HG02840 (cell line): Measurements from ENCODE around the gene AQP12B.
"Not testable (repeated sequence)": the region's sequence is repeated elsewhere in the genome, so short reads cannot be mapped to it uniquely, and the experiment has no call there.

Experiments used
- ATAC-seq: cut with Tn5 transposase; IDR thresholded peaks from one replicate; pipeline ENCODE4 v1.9.1; 2021; ENCODE audit warnings: mild to moderate bottlenecking, moderate library complexity, moderate number of reproducible peaks; ENCODE audit not compliant: unreplicated experiment, low FRiP score

Gene AQP12B, protein sequence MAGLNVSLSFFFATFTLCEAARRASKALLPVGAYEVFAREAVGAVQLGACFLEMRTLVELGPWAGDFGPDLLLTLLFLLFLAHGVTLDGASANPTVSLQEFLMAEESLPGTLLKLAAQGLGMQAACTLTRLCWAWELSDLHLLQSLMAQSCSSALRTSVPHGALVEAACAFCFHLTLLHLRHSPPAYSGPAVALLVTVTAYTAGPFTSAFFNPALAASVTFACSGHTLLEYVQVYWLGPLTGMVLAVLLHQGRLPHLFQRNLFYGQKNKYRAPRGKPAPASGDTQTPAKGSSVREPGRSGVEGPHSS

DNA sequence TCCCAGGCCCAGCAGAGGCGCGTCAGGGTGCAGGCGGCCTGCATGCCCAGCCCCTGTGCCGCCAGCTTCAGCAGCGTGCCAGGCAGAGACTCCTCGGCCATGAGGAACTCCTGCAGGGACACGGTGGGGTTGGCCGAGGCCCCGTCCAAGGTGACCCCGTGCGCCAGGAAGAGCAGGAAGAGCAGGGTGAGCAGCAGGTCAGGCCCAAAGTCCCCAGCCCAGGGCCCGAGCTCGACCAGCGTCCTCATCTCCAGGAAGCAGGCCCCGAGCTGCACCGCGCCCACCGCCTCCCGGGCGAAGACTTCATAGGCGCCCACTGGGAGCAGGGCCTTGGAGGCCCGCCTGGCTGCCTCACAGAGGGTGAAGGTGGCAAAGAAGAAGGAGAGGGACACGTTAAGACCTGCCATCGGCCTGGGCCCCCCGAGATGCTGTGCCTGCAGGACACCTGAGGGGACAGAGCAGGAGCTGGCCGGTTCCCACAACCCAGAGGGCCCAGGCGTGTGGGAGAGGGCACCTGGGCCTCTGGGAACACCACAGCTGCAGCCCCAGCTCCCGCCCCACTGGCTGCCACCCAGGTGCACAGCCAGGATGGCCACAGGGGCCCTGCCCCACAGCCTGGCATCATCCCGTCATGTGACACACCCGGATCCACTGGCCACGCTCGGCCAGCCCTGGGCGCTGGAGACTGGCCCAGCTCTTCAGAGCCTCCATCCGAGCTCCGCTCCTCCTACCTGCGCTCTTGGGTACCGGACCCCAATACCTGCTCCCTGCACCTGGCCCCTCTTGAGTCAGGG, at the start of gene AQP12B:
Gene AQP12B (minus strand): TSS at position 455 of the 794 bp plus-strand sequence. CDS start 48 bp downstream, at position 407.
- ATAC-seq = not testable (repeated sequence)

- ATAC-seq = no peak
Observed at GRCh38 chr2:240732184-240732583, 49.5 kb upstream of the AQP12B start.

DNA sequence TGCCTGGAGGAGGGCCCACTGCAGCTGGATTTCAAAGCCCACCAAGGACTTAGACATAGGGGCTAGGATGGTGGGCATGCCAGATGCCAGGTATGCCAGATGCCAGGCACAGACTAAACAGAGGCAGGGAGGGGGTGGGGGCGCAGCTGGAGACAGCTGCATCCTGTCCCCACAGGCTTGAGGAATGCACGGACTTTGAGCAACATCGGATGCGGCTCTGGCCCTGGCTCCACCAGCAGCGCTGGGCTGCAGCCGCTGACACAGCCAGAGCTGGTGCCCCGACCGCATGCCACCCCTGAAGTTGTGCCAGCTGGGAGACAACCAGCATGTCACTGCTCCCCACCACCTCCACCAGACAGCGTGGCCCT, 48.5 kb upstream of the AQP12B start:
- ATAC-seq = no peak

DNA sequence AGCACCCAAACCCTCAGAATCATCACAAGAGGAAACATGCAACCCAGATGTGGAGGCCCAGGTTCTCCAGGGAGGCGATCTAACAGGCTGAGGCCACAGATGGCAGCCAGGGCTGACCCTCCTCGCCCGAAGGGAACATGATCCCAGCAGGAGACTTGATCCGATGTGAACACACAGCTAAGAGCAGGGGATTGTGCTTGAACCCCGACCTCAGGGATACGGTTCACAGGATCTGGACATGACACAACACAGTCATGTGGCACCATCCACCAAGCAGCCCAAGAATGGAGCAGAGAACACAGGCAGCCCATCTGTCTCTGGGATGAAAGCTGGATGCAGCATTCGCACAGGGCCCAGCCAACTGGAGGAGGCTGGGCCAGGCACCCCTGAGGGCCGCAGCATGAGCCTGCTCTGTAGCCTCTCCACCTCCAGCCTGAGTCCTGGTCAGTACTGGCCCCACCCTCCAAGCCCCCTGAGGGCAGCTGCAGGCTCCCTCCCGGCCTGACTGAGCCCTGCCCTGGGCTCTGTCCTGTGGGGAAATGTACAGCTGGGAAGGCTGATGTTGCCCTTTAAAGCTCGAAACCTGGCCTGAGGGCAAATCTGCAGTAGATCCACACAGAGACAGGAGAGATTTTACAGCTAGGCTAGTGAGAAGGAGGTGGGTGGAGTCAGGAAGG, 48.0 kb upstream of the AQP12B start:
- ATAC-seq = no peak

- ATAC-seq = no peak
Observed at GRCh38 chr2:240728827-240729226, 46.1 kb upstream of the AQP12B start.

DNA sequence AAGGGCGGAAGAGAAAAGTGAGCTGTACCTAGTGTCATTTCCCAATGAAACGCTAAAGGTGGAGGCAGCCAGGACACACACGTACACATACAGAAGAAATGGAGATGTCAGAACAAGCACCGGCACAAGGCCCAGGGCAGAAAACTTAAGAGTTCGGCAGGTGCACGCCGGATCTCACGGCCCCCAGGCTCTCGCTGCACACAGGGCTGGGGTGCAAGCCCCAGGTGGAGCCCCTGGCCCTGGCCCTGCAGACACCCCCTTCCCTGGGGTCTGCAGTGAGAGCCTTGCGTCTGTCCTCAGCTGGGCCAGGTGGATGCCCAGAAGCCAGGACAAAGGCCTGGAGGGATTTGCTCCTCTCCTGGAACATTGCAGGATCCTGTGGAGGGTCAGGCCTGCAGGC, 45.7 kb upstream of the AQP12B start:
- no peak for ATAC-seq

DNA sequence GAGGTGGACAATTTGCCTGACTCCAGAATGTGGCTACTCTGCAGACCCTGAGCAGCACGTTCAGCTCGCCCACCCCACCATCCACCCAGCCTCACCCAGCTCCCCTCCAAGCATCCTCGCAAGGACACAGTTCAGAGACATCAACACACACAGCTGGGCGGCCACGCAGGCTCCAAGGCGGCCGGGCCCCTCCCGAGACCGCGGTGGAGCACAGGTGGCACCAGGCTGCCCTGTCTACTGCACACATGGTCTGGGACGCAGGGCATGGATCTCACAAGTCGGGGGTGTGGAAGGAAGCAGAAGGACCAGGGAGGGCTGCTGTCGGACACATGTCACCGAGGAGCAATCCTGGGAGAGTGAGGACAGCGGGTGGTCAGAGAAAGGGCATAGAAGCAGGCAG, 45.2 kb upstream of the AQP12B start:
- ATAC-seq = no peak

DNA sequence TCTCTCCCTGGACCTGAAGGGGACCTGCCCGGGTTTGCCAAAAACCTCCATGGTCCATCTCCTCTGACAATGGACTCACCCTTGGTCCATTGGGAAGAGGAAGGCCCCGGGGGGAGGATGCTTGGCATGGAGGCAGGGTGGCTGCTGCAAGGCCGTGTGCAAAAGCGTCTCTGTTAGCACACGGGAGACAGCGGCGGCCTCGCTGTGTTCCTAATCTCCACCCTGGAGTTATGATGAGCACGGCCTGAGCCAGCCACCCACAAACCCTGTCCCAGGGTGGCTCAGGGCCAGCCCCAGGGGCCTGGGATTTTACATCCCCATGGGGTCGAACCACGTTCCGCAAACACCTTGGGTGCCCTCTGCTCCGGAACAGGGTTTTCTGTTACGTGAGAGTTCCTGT, 44.8 kb upstream of the AQP12B start:
- ATAC-seq = no peak

GRCh38 chr2:240726876-240727275, 44.2 kb upstream of the AQP12B start:
- no peak for ATAC-seq

GRCh38 chr2:240725671-240726070, 43.0 kb upstream of the AQP12B start:
- ATAC-seq = no peak

- ATAC-seq = no peak
Observed at GRCh38 chr2:240725266-240725665, 42.6 kb upstream of the AQP12B start.

- no peak for ATAC-seq
Observed at GRCh38 chr2:240724431-240724830, 41.7 kb upstream of the AQP12B start.

DNA sequence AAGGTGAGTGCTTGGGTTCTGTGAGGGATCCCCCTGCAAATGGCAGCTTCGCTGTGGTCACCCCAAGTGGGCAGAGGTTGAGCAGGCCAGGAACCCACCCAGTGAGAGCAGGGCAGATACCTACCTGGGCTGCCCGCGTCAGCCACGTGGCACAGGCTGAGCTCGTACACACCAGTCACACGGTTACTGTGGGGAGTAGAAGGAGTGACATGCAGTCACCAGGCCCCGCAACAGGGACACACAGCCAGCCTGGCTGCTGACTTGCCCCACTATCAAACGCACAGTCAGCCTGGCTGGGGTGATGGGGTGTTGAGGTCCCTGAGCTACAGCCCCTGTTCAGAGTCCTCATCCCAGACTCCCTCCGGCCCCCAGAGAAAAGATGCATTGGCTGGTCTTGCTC, 41.2 kb upstream of the AQP12B start:
- no peak for ATAC-seq

GRCh38 chr2:240722796-240723735, 40.4 kb upstream of the AQP12B start:
- no peak for ATAC-seq

DNA sequence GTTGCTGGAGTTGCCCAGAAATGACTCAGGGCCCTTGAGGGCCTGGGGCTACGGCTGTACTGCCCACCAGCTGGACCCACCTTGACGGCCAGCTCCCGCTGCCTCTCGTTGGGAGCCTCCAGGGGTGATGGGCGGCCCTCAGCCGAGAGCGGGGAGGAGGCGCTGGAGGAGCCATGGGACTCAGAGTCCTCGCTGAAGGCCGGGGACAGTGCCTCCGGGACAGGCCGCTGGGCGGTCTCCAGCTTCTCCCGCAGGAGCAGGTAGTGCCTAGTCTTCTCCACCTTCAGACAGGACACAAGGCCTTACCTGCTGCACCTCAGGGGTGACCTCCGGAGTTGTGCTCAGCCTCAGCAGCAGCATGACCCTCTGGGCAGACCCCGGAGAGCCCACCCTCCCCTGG, 39.7 kb upstream of the AQP12B start:
- ATAC-seq = no peak

DNA sequence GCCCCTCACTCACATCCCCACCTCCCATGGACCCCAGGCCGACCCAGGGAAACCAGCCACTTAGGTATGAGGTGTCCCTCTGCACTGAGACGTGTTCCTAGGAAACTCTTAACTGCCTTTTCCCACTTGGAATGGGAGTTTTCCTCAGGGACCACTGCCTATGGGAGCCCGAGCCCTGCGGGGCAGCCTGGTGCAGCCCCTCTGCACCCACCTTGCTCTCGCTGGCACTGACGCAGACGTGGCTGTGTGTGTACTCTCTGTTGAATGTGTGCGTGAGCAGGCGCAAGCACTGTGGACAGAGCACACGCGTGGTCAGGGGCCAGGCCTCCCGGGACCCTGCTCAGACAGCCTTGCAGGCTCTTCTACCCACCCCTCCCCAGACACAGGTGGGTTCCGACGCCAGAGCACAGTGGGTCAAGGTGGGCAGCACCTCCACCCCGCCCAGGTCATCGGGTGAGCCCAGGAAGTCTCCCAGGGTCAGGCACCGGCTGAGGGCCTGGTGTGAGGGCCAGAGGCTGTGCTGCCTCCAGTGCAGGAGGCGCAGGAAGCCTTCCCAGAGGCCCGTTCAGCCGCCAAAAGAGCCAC, 39.0 kb upstream of the AQP12B start:
- ATAC-seq = no peak

DNA sequence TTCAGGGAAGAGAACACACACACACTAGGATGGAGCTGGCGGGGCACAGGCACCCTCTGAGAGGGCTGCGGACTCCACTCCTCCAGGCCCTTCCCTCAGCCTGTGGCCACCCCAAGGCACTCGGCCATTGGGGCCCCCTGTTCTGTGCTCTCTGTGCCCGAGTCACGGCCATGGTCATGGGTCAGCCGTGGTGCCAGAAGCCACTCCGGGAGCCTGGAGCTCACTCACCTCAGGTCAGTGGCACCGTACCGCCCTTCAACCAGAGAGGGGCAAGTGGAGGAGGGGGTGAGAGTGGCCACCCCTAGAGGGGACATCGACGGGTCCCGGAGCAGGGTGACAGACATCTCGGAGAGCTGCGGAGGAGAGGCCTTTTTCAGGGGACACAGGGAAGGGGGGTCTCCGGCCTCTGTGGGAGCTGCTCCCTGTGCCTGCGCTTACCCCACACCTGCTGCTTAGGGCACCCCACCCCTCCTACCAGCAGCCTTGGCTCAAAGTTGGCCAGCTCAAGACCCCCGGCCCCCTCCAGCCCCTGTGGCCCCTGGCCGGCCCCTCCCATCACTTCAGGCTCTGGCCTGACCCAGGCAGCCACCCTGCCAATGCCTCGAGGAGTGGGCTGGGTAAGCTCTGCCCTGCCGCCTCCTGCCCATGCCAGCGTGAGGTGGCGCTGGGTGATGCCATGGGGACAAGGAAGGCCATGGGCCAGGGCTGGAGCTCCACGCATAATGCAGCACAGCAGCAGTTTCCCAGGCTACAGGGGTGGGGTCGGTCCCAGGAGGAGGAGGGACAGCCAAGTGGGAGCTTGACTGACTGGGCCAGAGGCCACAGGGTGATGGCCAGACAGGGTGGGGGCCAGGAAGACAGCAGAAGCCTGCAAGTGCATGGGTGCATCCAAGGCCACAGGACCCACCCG, 38.3 kb upstream of the AQP12B start:
- no peak for ATAC-seq

GRCh38 chr2:240719676-240720545, 37.2 kb upstream of the AQP12B start:
- ATAC-seq = no peak
